Inferior parietal cortex (tissue), 1 donor: ENCODE results near the gene EPHA7.

Experiments
- DNase-seq: peaks from one replicate; pipeline ENCODE4 v3.0.0-alpha.2; 2016; ENCODE audit errors: extremely low spot score

The EPHA7 gene

GRCh38 chr6:93393554-93394074 lies 25.7 kb downstream of the EPHA7 start:
- DNase-seq, result no peak

GRCh38 chr6:93392797-93393196 lies 26.6 kb downstream of the EPHA7 start:
- no peak for DNase-seq

- no peak for DNase-seq
Measured at GRCh38 chr6:93391965-93392364, 27.4 kb downstream of the EPHA7 start.

GRCh38 chr6:93389192-93389591 lies 30.2 kb downstream of the EPHA7 start:
- DNase-seq, result no peak

- DNase-seq, result no peak
Measured at GRCh38 chr6:93388070-93388469, 31.3 kb downstream of the EPHA7 start.

- no peak for DNase-seq
Measured at GRCh38 chr6:93376026-93376540, 43.3 kb downstream of the EPHA7 start.

GRCh38 chr6:93373445-93373844 lies 45.9 kb downstream of the EPHA7 start:
- DNase-seq, result no peak

GRCh38 chr6:93371756-93372155 lies 47.6 kb downstream of the EPHA7 start:
- DNase-seq, result no peak

GRCh38 chr6:93369586-93370134 lies 49.7 kb downstream of the EPHA7 start:
- no peak for DNase-seq

GRCh38 chr6:93366506-93366905 lies 52.9 kb downstream of the EPHA7 start:
- DNase-seq, result no peak

GRCh38 chr6:93365445-93365844 lies 53.9 kb downstream of the EPHA7 start:
- no peak for DNase-seq

GRCh38 chr6:93358435-93358834 lies 60.9 kb downstream of the EPHA7 start:
- DNase-seq, result no peak

- no peak for DNase-seq
Measured at GRCh38 chr6:93352604-93353003, 66.8 kb downstream of the EPHA7 start.

- no peak for DNase-seq
Measured at GRCh38 chr6:93351222-93351621, 68.1 kb downstream of the EPHA7 start.

GRCh38 chr6:93350774-93351173 lies 68.6 kb downstream of the EPHA7 start:
- DNase-seq, result no peak

GRCh38 chr6:93344333-93344835 lies 75.0 kb downstream of the EPHA7 start:
- DNase-seq, result no peak

- DNase-seq, result no peak
Measured at GRCh38 chr6:93343476-93343875, 75.9 kb downstream of the EPHA7 start.

GRCh38 chr6:93341900-93342613 lies 77.3 kb downstream of the EPHA7 start:
- no peak for DNase-seq

- no peak for DNase-seq
Measured at GRCh38 chr6:93337772-93338394, 81.5 kb downstream of the EPHA7 start.

- DNase-seq, result no peak
Measured at GRCh38 chr6:93337014-93337413, 82.3 kb downstream of the EPHA7 start.

GRCh38 chr6:93329301-93330000 lies 89.9 kb downstream of the EPHA7 start:
- DNase-seq, result no peak

- DNase-seq, result no peak
Measured at GRCh38 chr6:93327857-93328256, 91.5 kb downstream of the EPHA7 start.
